ENCODE data around the gene ARFIP1. TPM values are rescaled to one million over a fixed set of nuclear protein-coding genes. Genes with fewer than 3 reads are reported as not detected.

ARFIP1 gene
- total RNA-seq, 2 experiments from 2014 or later, result 5.0 to 5.1 TPM

DNA sequence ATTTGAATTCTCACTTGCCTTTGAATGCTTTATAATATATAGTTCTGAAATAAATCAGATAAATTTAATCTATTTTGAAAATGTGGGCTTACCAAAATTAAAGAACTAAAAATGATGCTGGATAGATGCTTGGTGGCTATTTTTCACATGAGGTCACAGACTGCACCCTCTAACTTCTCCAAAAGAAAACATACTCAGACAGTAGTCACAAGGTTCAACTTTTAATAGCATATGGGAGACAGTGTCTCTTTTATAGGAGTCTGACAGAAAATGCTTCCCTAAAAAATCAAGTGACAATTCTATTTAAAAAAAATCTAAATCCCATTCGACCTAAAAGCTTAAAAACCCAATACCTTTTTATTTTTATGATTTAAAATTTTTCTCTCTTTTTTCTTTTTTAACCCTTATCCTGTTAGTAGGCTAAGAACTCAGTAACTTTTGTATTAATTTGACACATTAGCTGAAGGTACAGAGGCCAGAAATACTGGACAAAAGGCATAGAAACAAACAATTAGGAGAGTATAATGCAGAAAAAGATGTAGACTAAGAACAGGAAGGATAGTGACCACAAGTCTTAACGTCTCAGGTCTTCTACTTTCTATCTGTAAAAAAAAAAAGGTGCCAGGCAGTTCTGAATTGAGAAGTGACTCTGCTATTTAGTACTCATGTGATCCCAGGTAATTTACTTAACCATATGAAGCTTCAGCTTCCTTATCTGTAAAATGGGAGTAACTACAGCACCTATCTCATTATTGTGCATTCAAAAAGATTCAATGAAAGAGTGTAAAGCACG lies 7.8 kb upstream of the ARFIP1 start:
- H3K4me1 Mint-ChIP-seq (ENCODE audit: low read depth), result no peaks in the 10 kb centered on the region
- intact Hi-C loops (cut with micrococcal nuclease), result loop anchor here (10.0 kb wide), 1 partner anchor 1677 kb away; the partner anchor contains the start of gene RPS3A
- H3K9me3 Mint-ChIP-seq, result no peaks in the 10 kb centered on the region
- no peak overlapping the region for H3K4me3 Mint-ChIP-seq
- DNase-seq, result no peak
- no peak overlapping the region for H3K27ac Mint-ChIP-seq
- no peaks in the 10 kb centered on the region for H3K36me3 Mint-ChIP-seq (ENCODE audit: low read depth)
- no peaks in the 10 kb centered on the region for H3K27me3 Mint-ChIP-seq (ENCODE audit: low read depth)
- CTCF ChIA-PET, result interaction anchor here (0.6 to 1.2 kb wide), 4 partner anchors 39 to 458 kb away, joined by 3 to 4 read pairs (median 4); no protein-coding TSS in a partner anchor

DNA sequence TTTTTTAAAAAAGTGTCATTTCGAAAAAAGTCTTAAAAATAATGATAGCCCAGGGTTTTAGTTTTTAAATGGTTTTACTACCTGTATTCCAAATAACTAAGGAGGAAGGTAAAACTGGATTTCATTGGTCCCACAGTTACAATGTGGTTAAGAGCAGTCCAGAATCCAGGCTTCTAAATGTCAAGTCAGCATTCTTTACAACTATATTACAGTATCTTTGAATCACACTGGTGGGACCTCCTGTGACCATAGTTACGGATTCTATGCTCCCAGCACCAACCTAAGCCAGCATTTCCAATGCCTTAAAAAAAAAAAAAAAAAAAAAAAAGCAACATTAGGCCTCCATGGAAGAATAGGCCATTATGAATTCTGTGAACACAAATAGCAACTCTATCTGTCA lies 6.4 kb upstream of the ARFIP1 start:
- no peaks in the 10 kb centered on the region for H3K9me3 Mint-ChIP-seq
- peaks cover under 1% of the 10 kb centered on the region for H3K4me1 Mint-ChIP-seq (ENCODE audit: low read depth)
- peaks cover 2% of the 10 kb centered on the region for H3K27me3 Mint-ChIP-seq (ENCODE audit: low read depth)
- no peak overlapping the region for H3K4me3 Mint-ChIP-seq
- intact Hi-C loops (cut with micrococcal nuclease), result loop anchor here (10.0 kb wide), 1 partner anchor 1679 kb away; the partner anchor contains the start of gene RPS3A
- CTCF ChIA-PET, result interaction anchor here (1.0 kb wide), 1 partner anchor 40 kb away, joined by 4 read pairs; no protein-coding TSS in a partner anchor
- no peak overlapping the region for H3K27ac Mint-ChIP-seq
- no peak for DNase-seq
- H3K36me3 Mint-ChIP-seq (ENCODE audit: low read depth), result no peaks in the 10 kb centered on the region

DNA sequence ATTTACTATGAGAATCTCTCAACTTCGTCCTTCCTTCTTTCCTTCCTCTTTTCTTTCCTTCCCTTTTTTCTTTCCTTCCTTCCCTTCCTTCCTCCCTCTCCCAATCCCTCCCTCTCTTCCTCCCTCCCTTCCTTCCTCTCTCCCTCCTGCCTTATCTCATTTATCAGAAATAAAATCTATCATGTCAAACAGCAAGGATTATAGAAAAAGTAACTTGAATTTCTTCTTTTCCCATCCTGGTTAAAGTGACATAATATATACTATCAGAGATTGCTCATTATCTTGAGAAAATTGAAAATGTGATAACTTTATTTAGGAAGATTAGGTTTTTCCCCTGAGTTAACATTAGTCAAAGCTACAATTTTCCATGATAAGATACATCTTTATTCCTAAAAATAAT lies 5.8 kb upstream of the ARFIP1 start:
- Mint-ChIP-seq H3K4me1 (ENCODE audit: low read depth) (peaks cover 6% of the 10 kb centered on the region), H3K27ac (no peak overlapping the region)
- CTCF ChIA-PET, result no interaction called here

DNA sequence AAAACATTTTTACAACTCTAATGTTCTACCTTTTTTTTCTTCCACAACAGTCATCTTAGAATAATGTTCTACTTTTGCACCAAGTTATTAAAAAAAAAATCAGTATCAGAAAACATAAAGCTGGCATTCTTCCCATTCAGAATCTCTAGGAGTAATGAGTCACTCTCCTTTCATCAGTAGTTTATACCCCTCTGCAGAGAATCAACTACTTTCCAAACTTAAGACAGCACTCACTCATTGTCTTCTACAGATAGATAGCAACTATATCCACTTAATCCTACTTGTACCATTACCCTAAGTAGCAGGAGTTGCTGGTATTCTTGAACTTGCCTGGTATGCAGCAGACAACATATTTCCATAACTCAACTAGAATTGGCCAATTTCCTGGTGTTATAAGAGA lies 3.4 kb upstream of the ARFIP1 start:
- no peak overlapping the region for H3K27ac Mint-ChIP-seq
- no peaks in the 10 kb centered on the region for H3K36me3 Mint-ChIP-seq (ENCODE audit: low read depth)
- H3K4me3 Mint-ChIP-seq, result no peak overlapping the region
- peaks cover 4% of the 10 kb centered on the region for H3K27me3 Mint-ChIP-seq (ENCODE audit: low read depth)
- intact Hi-C loops (cut with micrococcal nuclease), result loop anchor here (5.0 to 10.0 kb wide), 3 partner anchors 471 to 1682 kb away; partner anchors contain the start of genes FHIP1A and RPS3A
- H3K9me3 Mint-ChIP-seq, result no peaks in the 10 kb centered on the region
- CTCF ChIA-PET, result interaction anchor here (0.6 kb wide), 1 partner anchor 106 kb away, joined by 3 read pairs; no protein-coding TSS in a partner anchor
- no peak for DNase-seq
- peaks cover 12% of the 10 kb centered on the region for H3K4me1 Mint-ChIP-seq (ENCODE audit: low read depth)

More for the DNA sequence above, 5.8 kb upstream of the ARFIP1 start:
- DNase-seq, result no peak
- Mint-ChIP-seq H3K9me3 (no peaks in the 10 kb centered on the region), H3K36me3 (ENCODE audit: low read depth) (no peaks in the 10 kb centered on the region), H3K27me3 (ENCODE audit: low read depth) (peaks cover 4% of the 10 kb centered on the region), H3K4me3 (no peak overlapping the region)
- intact Hi-C loops (cut with micrococcal nuclease), result loop anchor here (2.0 to 10.0 kb wide), 2 partner anchors 217 to 1679 kb away; partner anchors contain the start of gene RPS3A

DNA sequence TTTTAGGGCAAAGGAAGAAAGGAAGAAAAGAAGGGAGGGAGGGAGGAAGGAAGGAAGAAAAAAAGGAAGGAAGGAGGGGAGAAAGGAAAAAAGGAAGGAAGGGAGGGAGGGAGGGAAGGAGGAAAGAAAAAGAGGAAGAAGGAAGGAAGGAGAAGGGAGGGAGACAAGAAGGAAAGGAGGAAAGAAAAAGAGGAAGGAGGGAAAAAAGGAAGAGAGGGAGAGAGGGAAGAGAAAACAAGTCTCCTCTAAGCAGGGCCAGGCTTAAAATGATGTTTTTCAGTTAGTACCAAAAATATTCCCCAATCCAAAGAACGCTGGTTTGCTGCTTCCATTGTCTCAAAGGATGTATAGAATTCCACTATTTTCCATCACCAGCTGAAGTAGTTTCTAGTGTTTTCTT lies 2.3 kb upstream of the ARFIP1 start:
- H3K27me3 Mint-ChIP-seq (ENCODE audit: low read depth), result peaks cover 4% of the 10 kb centered on the region
- H3K9me3 Mint-ChIP-seq, result no peaks in the 10 kb centered on the region
- peaks cover 20% of the 10 kb centered on the region for H3K4me1 Mint-ChIP-seq (ENCODE audit: low read depth)
- no peak overlapping the region for H3K27ac Mint-ChIP-seq
- DNase-seq, result no peak
- H3K36me3 Mint-ChIP-seq (ENCODE audit: low read depth), result no peaks in the 10 kb centered on the region
- H3K4me3 Mint-ChIP-seq, result no peak overlapping the region
- CTCF ChIA-PET, result interaction anchor here (1.8 to 1.9 kb wide), 2 partner anchors 11 to 350 kb away, joined by 6 read pairs; no protein-coding TSS in a partner anchor
- intact Hi-C loops (cut with micrococcal nuclease), result loop anchor here (5.0 to 10.0 kb wide), 3 partner anchors 470 to 1683 kb away; partner anchors contain the start of genes FHIP1A and RPS3A

DNA sequence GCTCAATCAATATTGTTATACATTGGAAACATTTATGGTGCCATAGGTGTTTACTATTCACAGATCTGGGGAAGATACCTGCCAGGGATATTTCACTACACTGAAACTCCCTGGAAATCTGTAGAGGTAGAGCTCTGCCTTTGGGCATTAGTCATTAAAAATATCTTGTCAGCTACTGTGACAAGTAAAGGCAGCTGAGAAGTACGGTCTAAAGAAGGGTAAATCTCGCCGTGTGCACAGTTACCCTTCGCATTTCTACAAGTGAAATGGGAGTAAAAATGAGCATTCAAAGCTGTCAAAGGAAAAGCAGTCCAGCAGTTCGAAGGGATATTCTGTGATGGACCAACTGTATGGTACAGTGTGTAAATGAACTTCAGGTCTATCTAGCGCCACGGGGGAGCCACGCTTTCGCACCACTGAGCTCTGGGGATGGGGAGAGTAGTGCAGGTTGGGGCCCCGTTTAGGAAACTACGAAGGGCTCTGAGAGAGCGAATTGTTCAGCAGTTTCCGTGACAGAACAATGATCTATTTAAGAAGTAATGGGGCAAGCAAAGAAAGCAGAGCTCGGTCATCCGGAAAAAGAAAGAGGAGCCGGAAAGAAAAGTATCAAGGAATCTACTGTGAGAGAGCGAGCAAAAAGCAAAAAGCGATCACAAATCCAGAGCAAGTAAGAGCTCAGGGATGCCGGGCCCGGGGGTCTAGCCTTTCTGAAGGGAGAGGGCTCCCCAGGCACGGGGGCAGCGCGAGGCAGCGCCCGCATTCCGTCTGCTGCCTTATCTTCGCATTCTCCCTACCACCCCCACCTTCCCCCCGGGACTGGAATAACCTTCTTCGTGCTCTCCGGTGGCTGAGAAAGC lies 870 bp upstream of the ARFIP1 start:
- intact Hi-C loops (cut with micrococcal nuclease), result loop anchor here (1.0 to 10.0 kb wide), 8 partner anchors 99 to 1684 kb away; partner anchors contain the start of genes FBXW7, FHIP1A and RPS3A
- CTCF ChIA-PET, result interaction anchor here (0.6 to 2.6 kb wide), 12 partner anchors 9 to 369 kb away, joined by 3 to 7 read pairs (median 4); partner anchors contain the start of genes FBXW7 and TMEM154
- Mint-ChIP-seq H3K9me3 (no peaks in the 10 kb centered on the region), H3K27ac (peak overlapping the region; percentile 75), H3K4me3 (peak overlapping the region; percentile 91), H3K4me1 (ENCODE audit: low read depth) (peaks cover 23% of the 10 kb centered on the region), H3K36me3 (ENCODE audit: low read depth) (no peaks in the 10 kb centered on the region), H3K27me3 (ENCODE audit: low read depth) (peaks cover 4% of the 10 kb centered on the region)
- DNase-seq, result peak; percentile 47

DNA sequence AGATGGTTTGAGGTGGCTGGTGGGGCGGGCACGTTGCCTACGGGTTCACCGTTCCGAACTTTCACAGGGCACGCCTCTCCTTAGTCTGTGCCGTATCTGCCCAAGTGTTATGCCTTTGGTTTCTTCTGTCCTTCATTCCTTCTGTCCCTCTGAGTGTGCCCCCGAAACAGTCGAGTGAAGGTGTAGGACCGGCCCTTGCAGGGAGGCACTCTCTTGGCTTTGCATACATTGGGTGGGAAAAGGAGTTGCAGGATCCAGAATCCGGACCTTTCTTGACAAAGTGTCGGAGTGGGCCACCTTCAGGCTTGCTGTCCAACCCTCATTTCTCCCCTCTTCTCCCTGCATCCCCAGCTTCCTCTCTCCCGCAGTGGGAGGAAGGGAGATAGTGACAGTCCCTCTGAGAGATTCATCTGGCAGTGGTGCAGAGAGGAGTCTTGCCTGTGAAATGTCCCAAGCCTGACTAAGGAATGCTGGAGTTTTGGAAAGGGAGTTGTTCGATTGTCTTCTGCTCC lies 569 bp downstream of the ARFIP1 start:
- H3K27ac Mint-ChIP-seq, result peak overlapping the region; percentile 75
- no peak for DNase-seq
- CTCF ChIA-PET, result interaction anchor here (1.2 to 2.6 kb wide), 2 partner anchors 279 to 305 kb away, joined by 3 to 7 read pairs; no protein-coding TSS in a partner anchor
- H3K4me3 Mint-ChIP-seq, result peak overlapping the region; percentile 91
- peaks cover 4% of the 10 kb centered on the region for H3K27me3 Mint-ChIP-seq (ENCODE audit: low read depth)
- intact Hi-C loops (cut with micrococcal nuclease), result no loop called here
- H3K36me3 Mint-ChIP-seq (ENCODE audit: low read depth), result no peaks in the 10 kb centered on the region
- no peaks in the 10 kb centered on the region for H3K9me3 Mint-ChIP-seq
- H3K4me1 Mint-ChIP-seq (ENCODE audit: low read depth), result peaks cover 27% of the 10 kb centered on the region

DNA sequence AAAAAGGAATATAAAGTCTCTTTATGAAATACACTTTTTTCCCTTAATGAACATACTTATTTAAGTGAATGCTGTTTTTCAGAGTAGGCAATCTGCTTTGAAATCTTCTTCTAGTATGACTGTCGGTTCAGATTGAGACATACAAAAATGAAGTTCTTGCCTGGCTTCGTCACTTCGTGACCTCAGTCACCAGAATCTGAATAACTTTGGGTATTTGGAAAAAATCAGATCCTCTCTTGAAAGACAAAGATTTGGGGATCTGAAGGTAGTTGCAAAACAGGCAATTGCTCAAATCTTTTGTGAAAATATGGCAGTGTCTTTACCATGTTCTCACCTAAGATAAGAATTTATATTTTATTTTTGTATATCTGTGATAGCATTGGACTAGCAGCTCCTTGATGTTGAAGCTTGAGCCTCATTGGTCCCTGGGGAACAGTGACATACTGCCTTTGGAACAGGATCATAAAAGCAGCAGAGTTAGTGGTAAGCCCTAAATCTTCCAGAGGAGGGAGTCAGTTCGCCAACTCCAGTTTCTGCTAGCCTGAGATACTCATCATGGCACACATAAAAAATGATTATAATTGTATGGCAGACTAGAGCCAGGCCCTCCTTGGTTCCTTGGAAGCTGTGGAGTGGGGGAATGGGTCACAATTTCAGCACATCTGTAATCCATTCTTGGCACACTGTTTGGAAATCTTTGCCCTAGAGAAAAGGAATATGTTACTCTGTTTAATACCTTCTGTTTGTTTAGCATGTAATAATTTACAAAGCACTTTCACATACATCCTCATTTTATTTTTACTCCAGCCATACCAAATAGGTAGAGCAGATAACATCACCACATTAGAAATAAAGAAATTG lies 5.0 kb downstream of the ARFIP1 start:
- Mint-ChIP-seq H3K27me3 (ENCODE audit: low read depth) (no peaks in the 10 kb centered on the region), H3K4me3 (no peak overlapping the region), H3K27ac (no peak overlapping the region), H3K4me1 (ENCODE audit: low read depth) (peaks cover 36% of the 10 kb centered on the region), H3K9me3 (no peaks in the 10 kb centered on the region), H3K36me3 (ENCODE audit: low read depth) (peaks cover 2% of the 10 kb centered on the region)
- intact Hi-C loops (cut with micrococcal nuclease), result no loop called here
- CTCF ChIA-PET, result no interaction called here
- peak; percentile 14 for DNase-seq

DNA sequence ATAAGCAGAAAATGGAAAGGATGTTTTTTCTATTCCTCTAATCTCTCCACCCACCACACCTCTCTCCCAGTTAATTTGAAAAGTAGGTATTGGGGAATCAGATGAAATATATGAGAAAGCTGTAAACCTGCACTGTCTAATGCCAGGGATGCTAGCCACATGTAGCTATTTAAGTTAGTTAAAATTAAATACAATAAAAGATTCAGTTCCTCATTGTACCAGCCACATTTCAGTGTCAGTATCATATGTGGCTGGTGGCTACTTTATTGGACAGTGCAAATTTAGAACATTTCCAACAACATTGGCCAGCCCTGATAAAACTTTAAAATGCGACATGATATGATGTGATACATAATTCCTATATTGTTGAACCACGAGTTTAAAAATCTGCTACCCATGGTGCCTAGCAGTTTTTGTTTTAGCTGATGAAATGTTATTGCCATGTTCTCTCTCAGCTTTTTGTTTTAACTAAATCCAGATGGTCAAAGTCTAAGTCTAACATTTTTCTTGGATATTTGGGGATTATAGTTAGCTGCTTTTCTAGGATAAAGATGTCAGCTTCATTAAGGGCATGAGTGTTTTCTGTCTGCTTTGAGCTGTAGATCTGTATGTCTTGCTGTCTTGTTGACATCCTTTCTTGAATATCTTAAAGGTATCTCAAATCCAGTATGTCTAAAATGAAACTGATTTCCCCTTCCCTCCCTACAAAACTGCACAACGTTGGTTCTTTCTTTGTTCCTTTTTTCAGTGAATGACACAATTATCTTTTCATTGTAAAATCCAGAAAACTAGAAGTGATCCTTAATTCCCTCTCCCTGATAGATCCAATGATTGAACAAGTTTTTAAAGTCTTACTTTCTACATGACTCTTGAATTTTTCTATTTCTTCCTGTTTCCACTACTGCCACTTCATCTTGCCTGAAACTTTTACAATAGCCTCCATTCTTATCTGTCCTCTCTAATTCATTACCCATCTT lies 6.2 kb downstream of the ARFIP1 start:
- intact Hi-C loops (cut with micrococcal nuclease), result no loop called here
- CTCF ChIA-PET, result no interaction called here
- no peak overlapping the region for H3K4me3 Mint-ChIP-seq
- H3K9me3 Mint-ChIP-seq, result no peaks in the 10 kb centered on the region
- peak overlapping the region; percentile 13 for H3K27ac Mint-ChIP-seq
- H3K27me3 Mint-ChIP-seq (ENCODE audit: low read depth), result no peaks in the 10 kb centered on the region
- peaks cover 31% of the 10 kb centered on the region for H3K4me1 Mint-ChIP-seq (ENCODE audit: low read depth)
- DNase-seq, result no peak
- H3K36me3 Mint-ChIP-seq (ENCODE audit: low read depth), result peaks cover 2% of the 10 kb centered on the region

DNA sequence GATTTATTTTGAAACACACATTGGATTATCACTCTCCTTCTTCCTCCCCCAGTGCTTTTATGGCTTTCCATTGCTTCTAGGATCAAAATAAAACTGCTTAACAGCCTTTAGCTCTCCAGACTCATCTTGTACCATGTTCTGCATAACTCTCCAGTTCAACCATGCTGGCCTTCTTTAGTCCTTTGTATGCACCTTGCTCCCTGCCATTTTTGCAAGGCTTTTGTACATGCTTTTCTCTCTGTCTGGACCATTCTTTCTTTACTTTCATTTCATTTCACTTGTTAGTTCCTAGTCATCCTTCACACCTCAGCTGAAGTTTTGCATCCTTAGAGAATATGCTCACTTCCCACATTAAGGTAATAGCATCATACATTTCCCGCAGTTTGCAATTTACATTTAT lies 6.9 kb downstream of the ARFIP1 start:
- Mint-ChIP-seq H3K27ac (peak overlapping the region; percentile 13), H3K9me3 (no peaks in the 10 kb centered on the region), H3K4me3 (no peak overlapping the region), H3K27me3 (ENCODE audit: low read depth) (no peaks in the 10 kb centered on the region), H3K4me1 (ENCODE audit: low read depth) (peaks cover 28% of the 10 kb centered on the region), H3K36me3 (ENCODE audit: low read depth) (peaks cover 2% of the 10 kb centered on the region)
- CTCF ChIA-PET, result no interaction called here
- intact Hi-C loops (cut with micrococcal nuclease), result no loop called here
- no peak for DNase-seq
